ENCODE results near the gene SLFN12L.

Gene SLFN12L

DNA sequence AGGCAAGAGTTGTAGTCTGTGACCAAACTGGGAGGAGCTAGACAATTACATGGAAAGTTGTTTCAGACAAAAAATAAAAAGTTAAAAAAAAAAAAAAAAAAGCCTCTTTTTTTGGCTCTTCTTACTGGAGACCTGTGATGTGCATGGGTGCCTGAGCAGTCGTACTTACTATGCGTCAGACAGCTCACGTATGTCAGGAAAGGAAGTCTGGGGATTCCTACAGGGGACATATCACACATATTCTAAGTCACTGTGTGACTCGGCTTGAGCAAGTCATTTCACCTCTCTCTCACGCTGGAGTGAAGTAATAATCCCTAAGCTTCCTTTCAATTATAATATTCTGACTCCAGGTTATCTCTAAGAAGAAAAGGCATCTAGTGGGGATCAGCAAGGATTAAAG, 17.2 kb upstream of the SLFN12L start:
- ATAC-seq: no peak
- no peak for TF ChIP-seq OSR1 (CRISPR knock-in tag; IDR thresholded peaks at IDR 0.05)
- TF ChIP-seq ZNF565 (CRISPR knock-in tag; conservative IDR thresholded peaks at IDR 0.05; ENCODE audit: low read depth): no peak
- TF ChIP-seq TCF4 (CRISPR knock-in tag; IDR thresholded peaks at IDR 0.05; ENCODE audit: borderline replicate concordance): no peak
- TF ChIP-seq, protein P1, sequence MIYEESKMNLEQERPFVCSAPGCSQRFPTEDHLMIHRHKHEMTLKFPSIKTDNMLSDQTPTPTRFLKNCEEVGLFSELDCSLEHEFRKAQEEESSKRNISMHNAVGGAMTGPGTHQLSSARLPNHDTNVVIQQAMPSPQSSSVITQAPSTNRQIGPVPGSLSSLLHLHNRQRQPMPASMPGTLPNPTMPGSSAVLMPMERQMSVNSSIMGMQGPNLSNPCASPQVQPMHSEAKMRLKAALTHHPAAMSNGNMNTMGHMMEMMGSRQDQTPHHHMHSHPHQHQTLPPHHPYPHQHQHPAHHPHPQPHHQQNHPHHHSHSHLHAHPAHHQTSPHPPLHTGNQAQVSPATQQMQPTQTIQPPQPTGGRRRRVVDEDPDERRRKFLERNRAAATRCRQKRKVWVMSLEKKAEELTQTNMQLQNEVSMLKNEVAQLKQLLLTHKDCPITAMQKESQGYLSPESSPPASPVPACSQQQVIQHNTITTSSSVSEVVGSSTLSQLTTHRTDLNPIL (CRISPR knock-in tag; IDR thresholded peaks at IDR 0.05; ENCODE audit: low read depth): no peak
- no peak for TF ChIP-seq ZFP3 (CRISPR knock-in tag; IDR thresholded peaks at IDR 0.05)
- TF ChIP-seq POU6F1 (CRISPR knock-in tag; IDR thresholded peaks at IDR 0.05; ENCODE audit: borderline replicate concordance, low read depth): no peak
- no peak for TF ChIP-seq PATZ1 (CRISPR knock-in tag; IDR thresholded peaks at IDR 0.05; ENCODE audit: borderline replicate concordance)
- TF ChIP-seq TOX (CRISPR knock-in tag; IDR thresholded peaks at IDR 0.05; ENCODE audit: borderline replicate concordance): no peak

DNA sequence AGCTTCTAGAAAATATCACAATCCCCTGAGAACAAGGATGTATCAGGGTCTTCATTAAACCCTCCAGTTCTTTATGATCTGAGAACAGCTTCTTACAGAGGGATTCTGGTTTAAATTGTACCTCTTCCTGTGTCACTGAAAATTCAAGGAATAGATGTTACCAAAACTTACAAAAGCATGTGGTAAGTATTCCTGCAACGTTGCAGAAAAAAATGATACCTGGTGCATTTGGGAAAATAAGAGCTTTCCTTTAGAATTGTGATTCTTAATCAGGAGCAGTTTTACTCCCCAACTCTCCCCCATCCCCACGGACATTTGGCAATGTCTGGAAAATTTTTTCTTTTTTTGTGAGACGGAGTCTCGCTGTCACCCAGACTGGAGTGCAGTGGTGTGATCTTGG, 15.8 kb upstream of the SLFN12L start:
- TF ChIP-seq, protein P1 (CRISPR knock-in tag; IDR thresholded peaks at IDR 0.05; ENCODE audit: low read depth): no peak
- TF ChIP-seq OSR1 (CRISPR knock-in tag; IDR thresholded peaks at IDR 0.05) (no peak), PATZ1 (CRISPR knock-in tag; IDR thresholded peaks at IDR 0.05; ENCODE audit: borderline replicate concordance) (no peak), ZFP30 (CRISPR knock-in tag; IDR thresholded peaks at IDR 0.05) (no peak), BACH2 (CRISPR knock-in tag; IDR thresholded peaks at IDR 0.05; ENCODE audit: borderline replicate concordance) (no peak), ZNF565 (CRISPR knock-in tag; conservative IDR thresholded peaks at IDR 0.05; ENCODE audit: low read depth) (no peak), CSDC2 (CRISPR knock-in tag; IDR thresholded peaks at IDR 0.05) (no peak), ISL1 (CRISPR knock-in tag; IDR thresholded peaks at IDR 0.05) (no peak), SNAI2 (CRISPR knock-in tag; IDR thresholded peaks at IDR 0.05) (no peak), TOX (CRISPR knock-in tag; IDR thresholded peaks at IDR 0.05; ENCODE audit: borderline replicate concordance) (no peak), ZC3H10 (CRISPR knock-in tag; IDR thresholded peaks at IDR 0.05) (no peak), RARB (CRISPR knock-in tag; IDR thresholded peaks at IDR 0.05) (no peak), TSHZ2 (CRISPR knock-in tag; IDR thresholded peaks at IDR 0.05) (no peak), TCF4 (CRISPR knock-in tag; IDR thresholded peaks at IDR 0.05; ENCODE audit: borderline replicate concordance) (no peak), ESRRG (CRISPR knock-in tag; IDR thresholded peaks at IDR 0.05) (no peak), GLIS3 (CRISPR knock-in tag; IDR thresholded peaks at IDR 0.05) (no peak)
- TF ChIP-seq, protein P2, sequence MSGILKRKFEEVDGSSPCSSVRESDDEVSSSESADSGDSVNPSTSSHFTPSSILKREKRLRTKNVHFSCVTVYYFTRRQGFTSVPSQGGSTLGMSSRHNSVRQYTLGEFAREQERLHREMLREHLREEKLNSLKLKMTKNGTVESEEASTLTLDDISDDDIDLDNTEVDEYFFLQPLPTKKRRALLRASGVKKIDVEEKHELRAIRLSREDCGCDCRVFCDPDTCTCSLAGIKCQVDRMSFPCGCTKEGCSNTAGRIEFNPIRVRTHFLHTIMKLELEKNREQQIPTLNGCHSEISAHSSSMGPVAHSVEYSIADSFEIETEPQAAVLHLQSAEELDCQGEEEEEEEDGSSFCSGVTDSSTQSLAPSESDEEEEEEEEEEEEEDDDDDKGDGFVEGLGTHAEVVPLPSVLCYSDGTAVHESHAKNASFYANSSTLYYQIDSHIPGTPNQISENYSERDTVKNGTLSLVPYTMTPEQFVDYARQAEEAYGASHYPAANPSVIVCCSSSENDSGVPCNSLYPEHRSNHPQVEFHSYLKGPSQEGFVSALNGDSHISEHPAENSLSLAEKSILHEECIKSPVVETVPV (CRISPR knock-in tag; IDR thresholded peaks at IDR 0.05): no peak
- ATAC-seq: no peak
